Urothelium cell line (cell line): Measurements from ENCODE around the gene ALDH1B1.
"Not testable (repeated sequence)": the region's sequence is repeated elsewhere in the genome, so short reads cannot be mapped to it uniquely, and the experiment has no call there.

ENCODE experiments used
- DNase-seq: peaks from one replicate; pipeline ENCODE4 v3.0.0; 2011; ENCODE audit warnings: low spot score, mixed read lengths
- FAIRE-seq: peaks from 2 replicates; lab custom pipeline; 2011; peaks lifted over from hg19 to GRCh38; lab: Jason Lieb, UNC

ALDH1B1 gene

GRCh38 chr9:38360839-38361472 lies 31.5 kb upstream of the ALDH1B1 start:
- no peak for FAIRE-seq
- DNase-seq, result no peak

- no peak for DNase-seq
These were observed 31.0 kb upstream of the ALDH1B1 start for GRCh38 chr9:38361473-38361850.

GRCh38 chr9:38362852-38363588 lies 29.5 kb upstream of the ALDH1B1 start:
- peak; percentile 50 for FAIRE-seq
- peak; percentile 71 for DNase-seq

More at GRCh38 chr9:38361473-38361850, 31.0 kb upstream of the ALDH1B1 start:
- FAIRE-seq, result no peak

GRCh38 chr9:38363589-38363925 lies 28.9 kb upstream of the ALDH1B1 start:
- peak; percentile 66 for FAIRE-seq
- no peak for DNase-seq

- no peak for FAIRE-seq
- no peak for DNase-seq
These were observed 24.6 kb upstream of the ALDH1B1 start for GRCh38 chr9:38367898-38368297.

- FAIRE-seq, result no peak
These were observed 23.8 kb upstream of the ALDH1B1 start for GRCh38 chr9:38368731-38369130.

GRCh38 chr9:38370176-38370575 lies 22.3 kb upstream of the ALDH1B1 start:
- FAIRE-seq, result no peak
- DNase-seq, result no peak

More at GRCh38 chr9:38368731-38369130, 23.8 kb upstream of the ALDH1B1 start:
- DNase-seq, result no peak

- FAIRE-seq (no peak), DNase-seq (peak; percentile 63)
These were observed 21.0 kb upstream of the ALDH1B1 start for GRCh38 chr9:38371495-38371894.

GRCh38 chr9:38372762-38373619 lies 19.5 kb upstream of the ALDH1B1 start:
- no peak for FAIRE-seq
- DNase-seq, result no peak

- DNase-seq, result no peak
- no peak for FAIRE-seq
These were observed 18.8 kb upstream of the ALDH1B1 start for GRCh38 chr9:38373679-38374078.

GRCh38 chr9:38374847-38375571 lies 17.5 kb upstream of the ALDH1B1 start:
- FAIRE-seq (no peak), DNase-seq (no peak)

- no peak for DNase-seq
- FAIRE-seq, result no peak
These were observed 16.9 kb upstream of the ALDH1B1 start for GRCh38 chr9:38375572-38375963.

GRCh38 chr9:38376021-38376670 lies 16.4 kb upstream of the ALDH1B1 start:
- DNase-seq, result no peak
- no peak for FAIRE-seq

- FAIRE-seq, result not testable (repeated sequence)
These were observed 15.0 kb upstream of the ALDH1B1 start for GRCh38 chr9:38377336-38378083.

GRCh38 chr9:38380230-38380871 lies 12.2 kb upstream of the ALDH1B1 start:
- no peak for DNase-seq

More at GRCh38 chr9:38377336-38378083, 15.0 kb upstream of the ALDH1B1 start:
- DNase-seq, result not testable (repeated sequence)

GRCh38 chr9:38380872-38381534 lies 11.5 kb upstream of the ALDH1B1 start:
- FAIRE-seq (peak; percentile 17), DNase-seq (peak; percentile 26)

More at GRCh38 chr9:38380230-38380871, 12.2 kb upstream of the ALDH1B1 start:
- no peak for FAIRE-seq

- FAIRE-seq, result no peak
- DNase-seq, result no peak
These were observed 10.4 kb upstream of the ALDH1B1 start for GRCh38 chr9:38382141-38382540.

- FAIRE-seq (no peak), DNase-seq (no peak)
These were observed 7.3 kb upstream of the ALDH1B1 start for GRCh38 chr9:38384990-38385848.
